H1 (cell line): ENCODE data around the gene RBBP6. TPM values are rescaled to one million over a fixed set of nuclear protein-coding genes. Genes with fewer than 3 reads are reported as not detected.

Source experiments
- CTCF ChIA-PET: fragments of 300-600 bp; sonication (Branson Sonifier 250); formaldehyde crosslinking; loops from one replicate; lab custom pipeline; 2021; ENCODE audit not compliant: partially characterized antibody; lab: Charles Lee
- POLR2A ChIA-PET: fragments of 300-600 bp; sonication (Branson Sonifier 250); formaldehyde crosslinking; loops from one replicate; lab custom pipeline; 2021; ENCODE audit warnings: inconsistent platforms; ENCODE audit not compliant: partially characterized antibody; lab: Charles Lee
- DNase-seq, 2 experiments: peaks; one replicate each; pipeline versions ENCODE4 v3.0.0 to v3.0.0-alpha.2; 2010 to 2022; ENCODE audit warnings: low spot score in 2 of 2, low read depth in 1 of 2, mixed read lengths in 1 of 2
- FAIRE-seq: peaks from 2 replicates; lab custom pipeline; 2011; peaks lifted over from hg19 to GRCh38; lab: Jason Lieb, UNC
- H2AFZ ChIP-seq: 2 replicates; pipeline ENCODE4 v1.8.1; 2012; ENCODE audit warnings: low read length, inconsistent platforms
- H2AK5ac ChIP-seq: 2 replicates; pipeline ENCODE4 v1.6.1; 2013; ENCODE audit warnings: low read depth, low read length
- H2BK120ac ChIP-seq: replicated peaks from 2 replicates; pipeline ENCODE3; 2013; ENCODE audit warnings: low read depth, low read length, inconsistent platforms
- H2BK12ac ChIP-seq: 2 replicates; pipeline ENCODE4 v1.6.1; 2013; ENCODE audit warnings: low read depth, low read length
- H2BK15ac ChIP-seq: 2 replicates; pipeline ENCODE4 v1.6.1; 2013; ENCODE audit warnings: low read length
- H2BK20ac ChIP-seq: 2 replicates; pipeline ENCODE4 v1.6.1; 2013; ENCODE audit warnings: low read length
- H2BK5ac ChIP-seq: 2 replicates; pipeline ENCODE4 v1.6.1; 2013; ENCODE audit warnings: low read depth, low read length
- H3K14ac ChIP-seq: 2 replicates; pipeline ENCODE4 v1.6.1; 2013; ENCODE audit warnings: inconsistent platforms; ENCODE audit not compliant: insufficient read length
- H3K18ac ChIP-seq: 2 replicates; pipeline ENCODE4 v1.6.1; 2013; ENCODE audit warnings: low read length; ENCODE audit errors: extremely low read depth
- H3K23ac ChIP-seq: 2 replicates; pipeline ENCODE4 v1.6.1; 2013; ENCODE audit warnings: inconsistent platforms; ENCODE audit not compliant: insufficient read length
- H3K23me2 ChIP-seq: 2 replicates; pipeline ENCODE4 v1.6.1; 2013; ENCODE audit warnings: low read depth, low read length
- H3K27ac ChIP-seq: 2 replicates; pipeline ENCODE4 v1.6.1; 2011; ENCODE audit warnings: low read depth, low read length, inconsistent platforms
- H3K27me3 ChIP-seq, 4 experiments: replicated peaks in 1 of 4; 1 replicate in 1 of 4; 2 replicates in 3 of 4; pipeline versions ENCODE4 v1.6.1 to v1.8.1; 2011 to 2013; ENCODE audit warnings: low read length in 3 of 4, mild to moderate bottlenecking in 3 of 4, inconsistent platforms in 2 of 4, mixed read lengths in 2 of 4, moderate library complexity in 1 of 4; ENCODE audit not compliant: control insufficient read depth in 3 of 4, insufficient read depth in 3 of 4; ENCODE audit errors: extremely low read depth in 1 of 4
- H3K36me3 ChIP-seq, 4 experiments: 2 replicates each; pipeline versions ENCODE4 v1.6.1 to v1.8.1; 2011 to 2013; ENCODE audit warnings: mild to moderate bottlenecking in 4 of 4, low read length in 3 of 4, moderate library complexity in 2 of 4, control low read depth in 1 of 4, inconsistent platforms in 1 of 4; ENCODE audit not compliant: insufficient read depth in 4 of 4, control insufficient read depth in 2 of 4
- H3K4ac ChIP-seq: replicated peaks from 2 replicates; pipeline ENCODE3; 2013; ENCODE audit warnings: low read length, low read depth, mixed read lengths, inconsistent platforms; ENCODE audit not compliant: insufficient read length
- H3K4me1 ChIP-seq, 4 experiments: replicated peaks in 1 of 4; 1 replicate in 1 of 4; 2 replicates in 3 of 4; pipeline versions ENCODE4 v1.6.1 to v1.8.1; 2011 to 2013; ENCODE audit warnings: low read length in 3 of 4, inconsistent platforms in 2 of 4, mixed read lengths in 1 of 4; ENCODE audit not compliant: insufficient read depth in 4 of 4, control insufficient read depth in 3 of 4
- H3K4me2 ChIP-seq, 2 experiments: 2 replicates each; pipeline versions ENCODE4 v1.6.1 to v1.8.1; 2011 to 2013; ENCODE audit warnings: low read depth in 2 of 2, low read length in 2 of 2, control low read depth in 1 of 2, inconsistent platforms in 1 of 2, mild to moderate bottlenecking in 1 of 2; ENCODE audit not compliant: insufficient read depth in 1 of 2
- H3K4me3 ChIP-seq, 4 experiments: fragments of 200-600, 300-600 bp in 1 of 4; sonication (generic), shearing (Covaris generic), sonication (Bioruptor Twin) in 1 of 4; 2 replicates each; pipeline versions ENCODE4 v1.5.1 to v1.8.1; 2011 to 2016; ENCODE audit warnings: low read length in 4 of 4, low read depth in 3 of 4, control low read depth in 2 of 4, inconsistent platforms in 2 of 4, mild to moderate bottlenecking in 2 of 4, mixed read lengths in 1 of 4, moderate library complexity in 1 of 4; ENCODE audit not compliant: insufficient read depth in 2 of 4; ENCODE audit errors: extremely low read depth in 1 of 4
- H3K56ac ChIP-seq: replicated peaks from 2 replicates; pipeline ENCODE3; 2013; ENCODE audit warnings: low read depth, mild to moderate bottlenecking, mixed read lengths, low read length, inconsistent platforms; ENCODE audit not compliant: insufficient read length
- H3K79me1 ChIP-seq: 2 replicates; pipeline ENCODE4 v1.6.1; 2013; ENCODE audit warnings: low read depth, low read length, control low read depth
- H3K79me2 ChIP-seq, 2 experiments: 2 replicates each; pipeline versions ENCODE4 v1.6.1 to v1.8.1; 2012 to 2013; ENCODE audit warnings: low read length in 2 of 2, mild to moderate bottlenecking in 2 of 2, inconsistent platforms in 1 of 2; ENCODE audit not compliant: insufficient read depth in 2 of 2, control insufficient read depth in 1 of 2
- H3K9ac ChIP-seq, 4 experiments: replicated peaks in 1 of 4; 1 replicate in 1 of 4; 2 replicates in 3 of 4; pipeline versions ENCODE4 v1.6.1 to v1.8.1; 2011 to 2013; ENCODE audit warnings: low read depth in 3 of 4, low read length in 3 of 4, control low read depth in 2 of 4, mild to moderate bottlenecking in 2 of 4, moderate library complexity in 2 of 4, inconsistent platforms in 1 of 4; ENCODE audit errors: extremely low read depth in 1 of 4
- H3K9me3 ChIP-seq, 2 experiments: 2 replicates each; pipeline versions ENCODE4 v1.6.1 to v1.8.1; 2012 to 2013; ENCODE audit warnings: mild to moderate bottlenecking in 2 of 2, moderate library complexity in 2 of 2, control low read depth in 1 of 2, inconsistent platforms in 1 of 2, low read depth in 1 of 2, low read length in 1 of 2, mixed read lengths in 1 of 2; ENCODE audit not compliant: insufficient read depth in 2 of 2
- H4K20me1 ChIP-seq, 2 experiments: replicated peaks in 1 of 2; 2 replicates each; pipeline versions ENCODE3 to v1.8.1; 2011 to 2013; ENCODE audit warnings: inconsistent platforms in 2 of 2, low read length in 2 of 2, mild to moderate bottlenecking in 1 of 2; ENCODE audit not compliant: insufficient read depth in 2 of 2, control insufficient read depth in 1 of 2
- H4K5ac ChIP-seq: 2 replicates; pipeline ENCODE4 v1.6.1; 2013; ENCODE audit warnings: low read length, low read depth, mixed read lengths, inconsistent platforms; ENCODE audit not compliant: insufficient read length
- H4K8ac ChIP-seq: 2 replicates; pipeline ENCODE4 v1.8.0; 2013; ENCODE audit warnings: mild to moderate bottlenecking, moderate library complexity, low read length, inconsistent platforms; ENCODE audit not compliant: insufficient read depth; ENCODE audit errors: extremely low read depth
- H4K91ac ChIP-seq: replicated peaks from 2 replicates; pipeline ENCODE3; 2013; ENCODE audit warnings: low read length, mixed read lengths, inconsistent platforms; ENCODE audit not compliant: insufficient read length
- BACH1 ChIP-seq: IDR thresholded peaks from 2 replicates; pipeline ENCODE4 v1.6.1; 2012; ENCODE audit warnings: low read length, improper control_type of control experiment
- CTCF ChIP-seq, 3 experiments: IDR thresholded peaks; 1 replicate in 2 of 3; 2 replicates in 1 of 3; pipeline versions ENCODE4 v1.5.1 to v1.6.1; 2011; ENCODE audit warnings: low read length in 3 of 3, mild to moderate bottlenecking in 3 of 3, inconsistent platforms in 2 of 3, low read depth in 1 of 3, moderate library complexity in 1 of 3; ENCODE audit not compliant: insufficient read depth in 1 of 3; ENCODE audit errors: control extremely low read depth in 1 of 3
- EZH2 ChIP-seq: fragments of 200-600 bp; sonication (generic); IDR thresholded peaks from 2 replicates; pipeline ENCODE4 v1.7.1; 2012; ENCODE audit warnings: low read depth, mild to moderate bottlenecking, moderate library complexity, low read length, inconsistent platforms; ENCODE audit not compliant: severe bottlenecking
- HDAC2 ChIP-seq, 2 experiments: fragments of 300-600 bp in 1 of 2; sonication (generic) in 1 of 2; IDR thresholded peaks; 2 replicates each; pipeline ENCODE4 v1.6.1; 2011 to 2012; ENCODE audit warnings: low read depth in 2 of 2, low read length in 2 of 2, mild to moderate bottlenecking in 2 of 2, moderate library complexity in 2 of 2, borderline replicate concordance in 1 of 2, inconsistent platforms in 1 of 2
- HDAC6 ChIP-seq: IDR thresholded peaks from one replicate; pipeline ENCODE4 v1.7.1; 2012; ENCODE audit warnings: low read depth, mild to moderate bottlenecking, inconsistent platforms, low read length, moderate library complexity
- KDM4A ChIP-seq: IDR thresholded peaks from one replicate; pipeline ENCODE4 v1.7.1; 2012; ENCODE audit warnings: low read depth, mild to moderate bottlenecking, moderate library complexity, low read length, inconsistent platforms; ENCODE audit not compliant: severe bottlenecking
- NANOG ChIP-seq: IDR thresholded peaks from 2 replicates; pipeline ENCODE4 v1.6.1; 2011; ENCODE audit warnings: low read length, low read depth, mild to moderate bottlenecking, inconsistent platforms; ENCODE audit not compliant: insufficient read depth, poor library complexity, severe bottlenecking
- PHF8 ChIP-seq: fragments of 200-600 bp; sonication (generic); conservative IDR thresholded peaks from 2 replicates; pipeline ENCODE4 v1.7.1; 2012; ENCODE audit warnings: low read depth, mild to moderate bottlenecking, inconsistent platforms, low read length, moderate library complexity
- POLR2AphosphoS5 ChIP-seq: IDR thresholded peaks from 2 replicates; pipeline ENCODE4 v1.6.1; 2011; ENCODE audit warnings: low read depth, low read length
- SP2 ChIP-seq: IDR thresholded peaks from 2 replicates; pipeline ENCODE4 v1.6.1; 2012; ENCODE audit warnings: mild to moderate bottlenecking, low read length, inconsistent platforms
- SRF ChIP-seq: IDR thresholded peaks from 2 replicates; pipeline ENCODE4 v1.6.1; 2011; ENCODE audit warnings: mild to moderate bottlenecking, low read depth, low read length, moderate library complexity
- WGBS, 2 experiments: shearing (Covaris generic) in 1 of 2; methylation state at CpG; one replicate each; pipeline versions ENCODE4 v1.1.6 to v1.1.7; 2013 to 2015; ENCODE audit warnings: low lambda C conversion rate in 2 of 2, mixed read lengths in 2 of 2, inconsistent platforms in 1 of 2, low coverage in 1 of 2, missing lambda C conversion rate in 1 of 2; ENCODE audit not compliant: insufficient replicate concordance in 2 of 2, insufficient coverage in 1 of 2, insufficient read length in 1 of 2; ENCODE audit errors: extremely low coverage in 1 of 2, missing lambda C conversion rate in 1 of 2; 5-methylcytosine and 5-hydroxymethylcytosine counted together
- polyA plus RNA-seq, 7 experiments: library from polyadenylated mRNA; depleted of rRNA in 3 of 7; stranded (reverse) in 5 of 7; unstranded in 2 of 7; fragments of >200 nt in 5 of 7; fragments of 200-250 nt in 2 of 7; gene quantifications; 1 replicate in 5 of 7; 2 replicates in 1 of 7; 4 replicates in 1 of 7; pipeline versions ENCODE4 v1.2.1 to v1.2.3, GENCODE V29; 2011 to 2013; ENCODE audit warnings: missing spikeins in 2 of 7, mixed read lengths in 2 of 7
- total RNA-seq: library from RNA; stranded (reverse); fragmentation: NEBNext Ultra II Directional; extraction: Animal tissue kit (Norgen Biotek cat#: 25700); gene quantifications from 2 replicates; pipeline ENCODE4 v1.2.1, GENCODE V29; 2021

Gene RBBP6
- total and polyA plus RNA-seq, 2 of the 8 experiments (the other 6 are each of a cell fraction or from before 2014, with no cell fraction given) = 22.5 to 54.5 TPM

- TF ChIP-seq CTCF (IDR thresholded peaks at IDR 0.05; ENCODE audit: control extremely low read depth in 1 of 3, insufficient read depth in 1 of 3, low read depth in 1 of 3, low read length in 3 of 3) (no peak), EZH2 (no peak), SRF (no peak), SP2 (no peak), NANOG (no peak), POLR2AphosphoS5 (no peak), PHF8 (no peak), HDAC6 (no peak), BACH1 (no peak), HDAC2 (IDR thresholded peaks at IDR 0.05; ENCODE audit: borderline replicate concordance in 1 of 2, low read depth in 2 of 2, low read length in 2 of 2) (no peak), KDM4A (no peak)
- Histone ChIP-seq H3K4me2 (no peak overlapping the region), H3K4me3 (no peak overlapping the region), H2BK15ac (no peak overlapping the region), H3K36me3 (peaks cover 4 to 61% (median 28%) of the 10 kb centered on the region in 4 experiments), H3K27ac (no peak overlapping the region), H2BK20ac (no peak overlapping the region), H2BK120ac (no peak overlapping the region), H3K27me3 (no peaks in the 10 kb centered on the region), H2BK12ac (no peak overlapping the region), H2AK5ac (no peak overlapping the region), H3K4me1 (no peaks in the 10 kb centered on the region), H2AFZ (no peak overlapping the region), H3K18ac (no peak overlapping the region), H4K20me1 (no peaks in the 10 kb centered on the region), H3K4ac (no peak overlapping the region), H3K79me2 (peaks cover 0 to 11% of the 10 kb centered on the region in 2 experiments; a peak in 1 of 4 replicates), H3K56ac (no peak overlapping the region), H3K9me3 (no peaks in the 10 kb centered on the region), H4K8ac (no peak overlapping the region), H3K23ac (no peak overlapping the region), H3K79me1 (no peaks in the 10 kb centered on the region), H4K91ac (no peak overlapping the region), H3K9ac (no peak overlapping the region), H4K5ac (no peak overlapping the region), H2BK5ac (no peak overlapping the region), H3K23me2 (no peaks in the 10 kb centered on the region), H3K14ac (no peak overlapping the region)
- 92% methylated on average over 1 of the region's 1 CpG; no CpG with 5 or more reads in 1 of the 2 experiments for WGBS, 2 experiments
- DNase-seq = no peak
- ChIA-PET CTCF (interaction anchor here (0.6 to 1.1 kb wide), 2 partner anchors 9 to 38 kb away, joined by 3 to 4 read pairs; no protein-coding TSS in a partner anchor), POLR2A (interaction anchor here (0.6 to 1.2 kb wide), 4 partner anchors 11 to 236 kb away, joined by 3 to 6 read pairs (median 5); partner anchors contain the start of gene RBBP6)
- no peak for FAIRE-seq
Measured at GRCh38 chr16:24553983-24554382, 14.6 kb downstream of the RBBP6 start.
